OCI-LY1 (cell line): Measurements from ENCODE around the gene CNTNAP5.
"Not testable (repeated sequence)": the region's sequence is repeated elsewhere in the genome, so short reads cannot be mapped to it uniquely, and the experiment has no call there.

Experiments
- H2AFZ ChIP-seq: fragments of 200-600 bp; sonication (generic), shearing (Covaris generic); 2 replicates; pipeline ENCODE4 v1.6.0; 2014; ENCODE audit warnings: antibody characterized with exemption, mild to moderate bottlenecking, low read length
- H3F3A ChIP-seq: fragments of 200-600 bp; sonication (generic), shearing (Covaris generic); 2 replicates; pipeline ENCODE4 v1.6.0; 2014; ENCODE audit warnings: mild to moderate bottlenecking, antibody characterized with exemption, low read length, moderate library complexity; ENCODE audit not compliant: insufficient read depth
- H3K27ac ChIP-seq: fragments of 200-600 bp; sonication (generic); 2 replicates; pipeline ENCODE4 v1.5.1; 2014; ENCODE audit warnings: low read length, mixed run types, mild to moderate bottlenecking, low read depth; ENCODE audit not compliant: poor library complexity, severe bottlenecking
- H3K27me3 ChIP-seq: fragments of 200-600 bp; sonication (generic); 2 replicates; pipeline ENCODE4 v1.6.0; 2014; ENCODE audit warnings: antibody characterized with exemption, mild to moderate bottlenecking, low read length, moderate library complexity; ENCODE audit not compliant: insufficient read depth
- H3K36me3 ChIP-seq: fragments of 200-600 bp; sonication (generic); 2 replicates; pipeline ENCODE4 v1.6.1; 2014; ENCODE audit warnings: mild to moderate bottlenecking, antibody characterized with exemption, low read length, moderate library complexity, mixed read lengths; ENCODE audit not compliant: insufficient read depth
- H3K4me1 ChIP-seq: fragments of 200-600 bp; sonication (generic); 2 replicates; pipeline ENCODE4 v1.5.1; 2014; ENCODE audit warnings: mild to moderate bottlenecking, low read length, moderate library complexity; ENCODE audit not compliant: insufficient read depth, severe bottlenecking
- H3K4me2 ChIP-seq: fragments of 200-600 bp; sonication (generic), shearing (Covaris generic); 2 replicates; pipeline ENCODE4 v1.6.1; 2014; ENCODE audit warnings: low read length
- H3K4me3 ChIP-seq: fragments of 200-600 bp; sonication (generic); 2 replicates; pipeline ENCODE4 v1.5.1; 2014; ENCODE audit warnings: low read length, low read depth, mild to moderate bottlenecking, mixed read lengths; ENCODE audit not compliant: poor library complexity, severe bottlenecking
- H3K79me2 ChIP-seq: fragments of 200-600 bp; shearing (Covaris generic); 2 replicates; pipeline ENCODE4 v1.6.1; 2016; ENCODE audit warnings: mixed run types, low read length, mixed read lengths; ENCODE audit not compliant: insufficient read depth
- H3K9ac ChIP-seq: fragments of 200-600 bp; sonication (generic), shearing (Covaris generic); 2 replicates; pipeline ENCODE4 v1.6.1; 2014; ENCODE audit warnings: mild to moderate bottlenecking, low read length, mixed read lengths
- H3K9me2 ChIP-seq: fragments of 200-600 bp; sonication (generic), shearing (Covaris generic); 2 replicates; pipeline ENCODE4 v1.6.1; 2014; ENCODE audit warnings: low read depth, mild to moderate bottlenecking, low read length, mixed read lengths
- H3K9me3 ChIP-seq: fragments of 200-600 bp; shearing (Covaris generic); 2 replicates; pipeline ENCODE4 v1.6.1; 2014; ENCODE audit warnings: low read length, mixed read lengths
- H4K20me1 ChIP-seq: fragments of 200-600 bp; sonication (generic), shearing (Covaris generic); 2 replicates; pipeline ENCODE4 v1.6.0; 2016; ENCODE audit warnings: mild to moderate bottlenecking, low read length; ENCODE audit not compliant: insufficient read depth
- CTCF ChIP-seq: fragments of 200-600 bp; sonication (generic), shearing (Covaris generic); IDR thresholded peaks from 2 replicates; pipeline ENCODE4 v1.5.1; 2017; ENCODE audit warnings: mild to moderate bottlenecking, antibody characterized with exemption, low read length, moderate library complexity, mixed read lengths
- EZH2 ChIP-seq: fragments of 200-600 bp; sonication (generic), shearing (Covaris generic); IDR thresholded peaks from 2 replicates; pipeline ENCODE4 v1.8.0; 2017; ENCODE audit warnings: borderline replicate concordance, mixed run types, mild to moderate bottlenecking, antibody characterized with exemption, low read length, moderate library complexity, mixed read lengths

Gene CNTNAP5

GRCh38 chr2:124395961-124396360 is 370.9 kb downstream of the CNTNAP5 start:
- Histone ChIP-seq H3K9me2 (no peaks in the 10 kb centered on the region), H4K20me1 (no peaks in the 10 kb centered on the region)

GRCh38 chr2:124402274-124402673 is 377.2 kb downstream of the CNTNAP5 start:
- H3K4me1 ChIP-seq = no peaks in the 10 kb centered on the region
- no peak overlapping the region for H3K27ac ChIP-seq
- H2AFZ ChIP-seq = no peak overlapping the region
- H3K4me2 ChIP-seq = no peak overlapping the region
- H3K9ac ChIP-seq = no peak overlapping the region
- no peaks in the 10 kb centered on the region for H3K9me2 ChIP-seq
- no peaks in the 10 kb centered on the region for H3K9me3 ChIP-seq
- no peaks in the 10 kb centered on the region for H3K27me3 ChIP-seq
- H3K79me2 ChIP-seq = no peaks in the 10 kb centered on the region
- TF ChIP-seq CTCF (no peak), EZH2 (no peak)
- H4K20me1 ChIP-seq = no peaks in the 10 kb centered on the region
- H3K36me3 ChIP-seq = no peaks in the 10 kb centered on the region
- no peaks in the 10 kb centered on the region for H3F3A ChIP-seq
- no peak overlapping the region for H3K4me3 ChIP-seq

More at GRCh38 chr2:124395961-124396360, 370.9 kb downstream of the CNTNAP5 start:
- TF ChIP-seq CTCF = no peak
- TF ChIP-seq EZH2 = no peak
- H2AFZ ChIP-seq = no peak overlapping the region
- H3K9ac ChIP-seq = no peak overlapping the region
- no peaks in the 10 kb centered on the region for H3K27me3 ChIP-seq
- H3K4me2 ChIP-seq = no peak overlapping the region
- H3K4me1 ChIP-seq = no peaks in the 10 kb centered on the region
- no peak overlapping the region for H3K27ac ChIP-seq
- no peak overlapping the region for H3K4me3 ChIP-seq
- no peaks in the 10 kb centered on the region for H3K79me2 ChIP-seq
- no peaks in the 10 kb centered on the region for H3F3A ChIP-seq
- no peaks in the 10 kb centered on the region for H3K9me3 ChIP-seq
- H3K36me3 ChIP-seq = no peaks in the 10 kb centered on the region

- H3F3A ChIP-seq, H3K9ac ChIP-seq, H3K9me2 ChIP-seq, H3K27ac ChIP-seq, H3K4me1 ChIP-seq, H2AFZ ChIP-seq, H3K4me2 ChIP-seq, H3K79me2 ChIP-seq, H4K20me1 ChIP-seq, H3K9me3 ChIP-seq, H3K4me3 ChIP-seq, H3K36me3 ChIP-seq, H3K27me3 ChIP-seq: not testable (repeated sequence)
These were observed 382.9 kb downstream of the CNTNAP5 start for GRCh38 chr2:124407836-124408534.

GRCh38 chr2:124424074-124424473 is 399.0 kb downstream of the CNTNAP5 start:
- H3K4me3 ChIP-seq = no peak overlapping the region

More at GRCh38 chr2:124424074-124424473, 399.0 kb downstream of the CNTNAP5 start:
- Histone ChIP-seq H3K9me2 (no peaks in the 10 kb centered on the region), H3K4me1 (no peaks in the 10 kb centered on the region), H3K9me3 (no peaks in the 10 kb centered on the region), H3K36me3 (no peaks in the 10 kb centered on the region), H3K9ac (no peak overlapping the region), H3K27ac (no peak overlapping the region), H4K20me1 (no peaks in the 10 kb centered on the region), H2AFZ (no peak overlapping the region), H3K79me2 (no peaks in the 10 kb centered on the region), H3K27me3 (no peaks in the 10 kb centered on the region), H3K4me2 (no peak overlapping the region), H3F3A (no peaks in the 10 kb centered on the region)
- no peak for TF ChIP-seq CTCF
- no peak for TF ChIP-seq EZH2
